Measurements from ENCODE around the gene MRAP2. TPM values are rescaled to one million over a fixed set of nuclear protein-coding genes. Genes with fewer than 3 reads are reported as not detected.
A peak's percentile ranks its signal among the peaks of the same experiment; 100 is the strongest.

The MRAP2 gene
- total and polyA plus RNA-seq, 2 experiments from 2014 or later = 6.1 to 13.5 TPM

DNA sequence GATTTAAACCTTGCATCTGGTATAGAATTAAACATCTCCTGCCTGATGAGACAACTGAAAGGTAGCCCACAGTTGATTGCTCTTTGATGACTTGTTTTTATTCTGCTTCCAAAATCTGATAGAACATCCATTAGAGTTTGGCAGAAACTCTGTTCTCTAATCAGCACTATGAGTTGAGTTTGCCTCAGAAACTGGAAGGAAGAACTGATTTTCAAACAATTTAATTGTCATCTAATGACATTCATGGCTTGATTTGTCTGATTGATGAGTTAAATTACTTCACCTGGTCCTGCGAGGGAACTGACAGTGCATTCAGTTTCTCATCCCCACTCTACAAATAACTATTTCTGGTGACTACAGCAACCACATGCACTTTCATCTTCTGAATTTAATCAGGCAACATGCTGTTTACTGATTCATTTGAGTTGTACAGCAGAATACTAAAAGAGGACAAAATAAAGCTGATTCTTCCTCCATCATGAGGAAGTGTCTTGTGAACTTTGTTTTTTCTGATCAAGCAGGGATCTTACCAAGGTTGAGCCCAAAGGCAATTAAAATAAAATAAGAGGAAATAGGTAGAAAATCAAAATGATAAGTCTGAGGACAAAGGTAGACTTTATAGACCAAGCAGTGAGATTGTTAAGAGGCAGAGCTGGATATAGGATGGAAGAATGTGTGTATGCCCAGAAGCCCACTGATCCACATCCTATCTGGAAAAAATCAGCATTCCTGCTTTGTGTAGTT, 15.7 kb upstream of the MRAP2 start:
- Mint-ChIP-seq H3K4me3 (no peak overlapping the region), H3K27ac (no peak overlapping the region), H3K36me3 (ENCODE audit: low read depth) (no peaks in the 10 kb centered on the region), H3K9me3 (no peaks in the 10 kb centered on the region; the same call in 1 of the 3 replicates), H3K27me3 (ENCODE audit: insufficient read depth, low read depth, poor library complexity) (no peaks in the 10 kb centered on the region), H3K4me1 (peaks cover 13% of the 10 kb centered on the region)
- Histone ChIP-seq H3K9me2 (ENCODE audit: insufficient read depth) (no peaks in the 10 kb centered on the region), H3K27ac (ENCODE audit: low read depth) (no peak overlapping the region), H3F3A (replicated peaks; ENCODE audit: low read depth) (no peaks in the 10 kb centered on the region), H3K4me2 (peak overlapping the region; percentile 44; the same call in 1 of the 2 replicates), H3K4me3 (no peak overlapping the region), H3K79me2 (replicated peaks; ENCODE audit: insufficient read depth) (no peaks in the 10 kb centered on the region), H4K20me1 (replicated peaks; ENCODE audit: insufficient read depth) (no peaks in the 10 kb centered on the region), H3K4me1 (ENCODE audit: insufficient read depth) (peaks cover 28% of the 10 kb centered on the region), H2AFZ (no peak overlapping the region), H3K27me3 (ENCODE audit: insufficient read depth) (no peaks in the 10 kb centered on the region), H3K36me3 (ENCODE audit: insufficient read depth) (no peaks in the 10 kb centered on the region)
- DNase-seq (ENCODE audit: low spot score) (no peak), ATAC-seq (no peak)
- TF ChIP-seq, protein P1, sequence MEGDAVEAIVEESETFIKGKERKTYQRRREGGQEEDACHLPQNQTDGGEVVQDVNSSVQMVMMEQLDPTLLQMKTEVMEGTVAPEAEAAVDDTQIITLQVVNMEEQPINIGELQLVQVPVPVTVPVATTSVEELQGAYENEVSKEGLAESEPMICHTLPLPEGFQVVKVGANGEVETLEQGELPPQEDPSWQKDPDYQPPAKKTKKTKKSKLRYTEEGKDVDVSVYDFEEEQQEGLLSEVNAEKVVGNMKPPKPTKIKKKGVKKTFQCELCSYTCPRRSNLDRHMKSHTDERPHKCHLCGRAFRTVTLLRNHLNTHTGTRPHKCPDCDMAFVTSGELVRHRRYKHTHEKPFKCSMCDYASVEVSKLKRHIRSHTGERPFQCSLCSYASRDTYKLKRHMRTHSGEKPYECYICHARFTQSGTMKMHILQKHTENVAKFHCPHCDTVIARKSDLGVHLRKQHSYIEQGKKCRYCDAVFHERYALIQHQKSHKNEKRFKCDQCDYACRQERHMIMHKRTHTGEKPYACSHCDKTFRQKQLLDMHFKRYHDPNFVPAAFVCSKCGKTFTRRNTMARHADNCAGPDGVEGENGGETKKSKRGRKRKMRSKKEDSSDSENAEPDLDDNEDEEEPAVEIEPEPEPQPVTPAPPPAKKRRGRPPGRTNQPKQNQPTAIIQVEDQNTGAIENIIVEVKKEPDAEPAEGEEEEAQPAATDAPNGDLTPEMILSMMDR (conservative IDR thresholded peaks at IDR 0.05; ENCODE audit: low read depth in 2 of 2) = no peak
- TF ChIP-seq, protein P2, sequence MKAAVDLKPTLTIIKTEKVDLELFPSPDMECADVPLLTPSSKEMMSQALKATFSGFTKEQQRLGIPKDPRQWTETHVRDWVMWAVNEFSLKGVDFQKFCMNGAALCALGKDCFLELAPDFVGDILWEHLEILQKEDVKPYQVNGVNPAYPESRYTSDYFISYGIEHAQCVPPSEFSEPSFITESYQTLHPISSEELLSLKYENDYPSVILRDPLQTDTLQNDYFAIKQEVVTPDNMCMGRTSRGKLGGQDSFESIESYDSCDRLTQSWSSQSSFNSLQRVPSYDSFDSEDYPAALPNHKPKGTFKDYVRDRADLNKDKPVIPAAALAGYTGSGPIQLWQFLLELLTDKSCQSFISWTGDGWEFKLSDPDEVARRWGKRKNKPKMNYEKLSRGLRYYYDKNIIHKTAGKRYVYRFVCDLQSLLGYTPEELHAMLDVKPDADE (IDR thresholded peaks at IDR 0.05) = no peak
- TF ChIP-seq ZNF331 (CRISPR knock-in tag; IDR thresholded peaks at IDR 0.05; ENCODE audit: low read depth) (no peak), REST (IDR thresholded peaks at IDR 0.05; ENCODE audit: unreplicated experiment) (no peak), NANOG (IDR thresholded peaks at IDR 0.05; ENCODE audit: borderline replicate concordance) (no peak), POLR2AphosphoS5 (IDR thresholded peaks at IDR 0.05; ENCODE audit: low read depth) (no peak), STAT1 (IDR thresholded peaks at IDR 0.05; ENCODE audit: unreplicated experiment) (no peak), CREB1 (CRISPR knock-in tag; IDR thresholded peaks at IDR 0.05; ENCODE audit: low read depth) (no peak), EZH2phosphoT487 (IDR thresholded peaks at IDR 0.05; ENCODE audit: unreplicated experiment) (no peak), EZH2 (IDR thresholded peaks at IDR 0.05; ENCODE audit: low read depth, unreplicated experiment) (no peak), JUNB (IDR thresholded peaks at IDR 0.05; ENCODE audit: unreplicated experiment) (no peak), ZNF462 (CRISPR knock-in tag; IDR thresholded peaks at IDR 0.05) (no peak), ZNF114 (CRISPR knock-in tag; IDR thresholded peaks at IDR 0.05) (no peak)

Data from GM23338 (cell line).